ENCODE results near the gene FASN. TPM values are rescaled to one million over a fixed set of nuclear protein-coding genes. Genes with fewer than 3 reads are reported as not detected.

The FASN gene
- total and polyA plus RNA-seq, 2 of the 13 experiments (the other 11 are each of a cell fraction or from before 2014, with no cell fraction given): 51.7 to 101 TPM

- TF ChIP-seq ZNF256 (CRISPR knock-in tag; conservative IDR thresholded peaks at IDR 0.05) (0 out of 2 replicates have a peak, but pooled peaks have one; percentile 8), SRSF1 (optimal IDR thresholded peaks at IDR 0.05; ENCODE audit: low read depth, low read length) (peak; percentile 58), RCOR2 (CRISPR knock-in tag; IDR thresholded peaks at IDR 0.05) (no peak), ZFP1 (CRISPR knock-in tag; IDR thresholded peaks at IDR 0.05) (no peak), SAFB2 (CRISPR knock-in tag; IDR thresholded peaks at IDR 0.05; ENCODE audit: borderline replicate concordance, low read depth) (no peak; the same call in 1 of the 2 replicates), NR2F2 (IDR thresholded peaks at IDR 0.05; ENCODE audit: borderline replicate concordance, low read depth) (no peak), DZIP1 (CRISPR knock-in tag; IDR thresholded peaks at IDR 0.05) (0 out of 2 replicates have a peak, but pooled peaks have one; percentile 48), ZFP36L1 (CRISPR knock-in tag; IDR thresholded peaks at IDR 0.05) (no peak), HIVEP1 (CRISPR knock-in tag; IDR thresholded peaks at IDR 0.05) (no peak), ZNF263 (CRISPR knock-in tag; IDR thresholded peaks at IDR 0.05) (no peak), ZNF75D (CRISPR knock-in tag; IDR thresholded peaks at IDR 0.05; ENCODE audit: borderline replicate concordance) (no peak), KDM3A (CRISPR knock-in tag; IDR thresholded peaks at IDR 0.05; ENCODE audit: low read depth) (peak; percentile 24; the same call in 1 of the 2 replicates), GFI1 (CRISPR knock-in tag; IDR thresholded peaks at IDR 0.05; ENCODE audit: borderline replicate concordance) (no peak), ARNTL (CRISPR knock-in tag; IDR thresholded peaks at IDR 0.05) (no peak), ZNF251 (CRISPR knock-in tag; IDR thresholded peaks at IDR 0.05) (0 out of 2 replicates have a peak, but pooled peaks have one; percentile 27), ETS1 (CRISPR knock-in tag; IDR thresholded peaks at IDR 0.05) (0 out of 2 replicates have a peak, but pooled peaks have one; percentile 1), ZNF7 (CRISPR knock-in tag; IDR thresholded peaks at IDR 0.05) (0 out of 2 replicates have a peak, but pooled peaks have one; percentile 1), TP53 (CRISPR knock-in tag; conservative IDR thresholded peaks at IDR 0.05) (no peak), AKNA (CRISPR knock-in tag; IDR thresholded peaks at IDR 0.05; ENCODE audit: borderline replicate concordance) (no peak), RARG (CRISPR knock-in tag; IDR thresholded peaks at IDR 0.05; ENCODE audit: low read depth) (no peak), U2AF1 (optimal IDR thresholded peaks at IDR 0.05; ENCODE audit: low read depth, low read length) (peak; percentile 43), ZMYM3 (CRISPR knock-in tag; IDR thresholded peaks at IDR 0.05) (0 out of 2 replicates have a peak, but pooled peaks have one; percentile 22), ZNF558 (CRISPR knock-in tag; IDR thresholded peaks at IDR 0.05; ENCODE audit: borderline replicate concordance) (no peak)
These were observed 8.8 kb upstream of the FASN start (continued) for GRCh38 chr17:82106688-82107305.

All from HepG2 (cell line).